ENCODE data around the gene FAM131C. TPM values are rescaled to one million over a fixed set of nuclear protein-coding genes. Genes with fewer than 3 reads are reported as not detected.
"Not testable (repeated sequence)": the region's sequence is repeated elsewhere in the genome, so short reads cannot be mapped to it uniquely, and the experiment has no call there.

FAM131C gene
- total RNA-seq, 1 experiment from 2014 or later: 7.4 TPM

DNA sequence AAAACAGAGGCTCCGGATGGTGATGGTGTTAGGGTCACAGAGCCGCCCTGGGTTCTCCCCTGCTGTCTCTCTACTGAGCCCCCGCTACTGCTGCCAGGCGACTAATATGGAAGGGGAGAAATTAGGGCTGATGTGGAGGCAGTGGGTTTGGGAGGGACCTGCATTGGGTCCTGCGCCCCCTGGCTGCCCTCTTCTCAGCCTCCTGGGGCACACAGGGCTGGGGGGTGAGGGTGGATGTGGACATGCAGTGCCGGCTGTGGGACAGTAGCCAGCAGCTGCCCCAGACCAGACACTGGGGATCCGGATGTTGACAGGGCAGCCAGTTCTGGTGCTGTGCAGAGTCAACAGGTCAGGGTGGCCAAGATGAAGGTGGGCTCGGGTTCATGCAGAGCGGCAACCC lies 31.4 kb downstream of the FAM131C start:
- CTCF ChIA-PET: no interaction called here
- no peaks in the 10 kb centered on the region for H3K4me1 ChIP-seq (replicated peaks; ENCODE audit: insufficient read depth)
- H3F3A ChIP-seq (ENCODE audit: insufficient read depth, low read depth): no peaks in the 10 kb centered on the region
- TF ChIP-seq EZH2 (IDR thresholded peaks at IDR 0.05; ENCODE audit: low read depth): no peak
- H2AFZ ChIP-seq: no peak overlapping the region
- no peaks in the 10 kb centered on the region for H3K27me3 ChIP-seq (ENCODE audit: insufficient read depth, low read depth)
- POLR2A ChIA-PET (ENCODE audit: unreplicated experiment): no interaction called here
- H3K4me3 ChIP-seq: no peak overlapping the region
- H4K20me1 ChIP-seq (ENCODE audit: insufficient read depth): no peaks in the 10 kb centered on the region
- intact Hi-C loops (cut with micrococcal nuclease; ENCODE audit: unreplicated experiment): no loop called here
- H3K79me2 ChIP-seq (ENCODE audit: low read depth): no peaks in the 10 kb centered on the region
- no peak for DNase-seq
- no peak overlapping the region for H3K4me2 ChIP-seq
- H3K9me2 ChIP-seq (ENCODE audit: insufficient read depth): no peaks in the 10 kb centered on the region
- H3K36me3 ChIP-seq (ENCODE audit: low read depth): no peaks in the 10 kb centered on the region
- no peaks in the 10 kb centered on the region for H3K9me3 ChIP-seq (ENCODE audit: insufficient read depth, low read depth)
- no TSS peak for BruUV-seq (replicated peaks)
- H3K27ac ChIP-seq: no peak overlapping the region

DNA sequence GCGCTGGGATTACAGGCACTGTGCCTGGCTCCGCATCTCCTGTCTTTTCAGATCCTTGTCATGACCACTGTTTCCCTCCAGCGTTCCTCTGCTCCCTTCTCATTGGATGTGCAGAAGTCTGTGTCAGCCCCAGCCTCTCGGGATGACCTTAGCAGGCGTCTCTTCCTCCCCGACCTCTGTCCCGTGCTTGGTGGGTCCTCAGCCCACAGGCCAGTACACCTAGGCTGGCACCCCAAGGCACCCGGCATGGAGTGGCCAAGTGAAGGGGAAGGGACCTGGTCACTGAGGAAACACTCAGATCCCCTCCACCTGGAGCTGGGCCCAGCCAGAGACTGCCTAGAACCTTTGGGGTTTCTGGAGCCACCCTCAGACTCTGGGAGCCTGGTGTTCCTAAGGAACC lies 32.3 kb downstream of the FAM131C start:
- CTCF ChIA-PET: no interaction called here

DNA sequence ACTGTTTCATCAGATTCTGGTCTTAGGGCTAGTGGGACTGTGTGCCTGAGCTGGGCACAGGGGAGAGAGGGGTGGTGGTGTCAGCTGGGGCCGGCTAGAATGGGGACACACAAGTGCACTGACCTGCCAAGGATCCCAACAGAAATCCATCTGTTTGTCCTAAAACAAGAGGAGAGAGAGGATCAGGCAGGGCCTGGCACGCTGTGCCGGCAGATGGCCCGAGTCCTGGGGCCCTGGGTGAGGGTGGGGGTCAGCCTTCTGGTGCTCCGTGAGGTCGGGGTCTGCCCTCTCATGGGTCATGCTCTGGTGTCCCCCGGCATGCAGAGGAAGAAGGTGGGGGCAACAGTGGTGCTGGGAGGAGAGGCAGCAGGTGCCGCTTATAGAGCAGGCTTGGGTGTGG lies 33.6 kb downstream of the FAM131C start:
- BruUV-seq (replicated peaks); H3K4me1 ChIP-seq (replicated peaks; ENCODE audit: insufficient read depth); H2AFZ ChIP-seq; CTCF ChIA-PET; H3K79me2 ChIP-seq (ENCODE audit: low read depth); H3K27me3 ChIP-seq (ENCODE audit: insufficient read depth, low read depth); DNase-seq; H3K27ac ChIP-seq; H3K4me2 ChIP-seq; H4K20me1 ChIP-seq (ENCODE audit: insufficient read depth); H3K9me2 ChIP-seq (ENCODE audit: insufficient read depth); H3F3A ChIP-seq (ENCODE audit: insufficient read depth, low read depth); H3K4me3 ChIP-seq; H3K9me3 ChIP-seq (ENCODE audit: insufficient read depth, low read depth); H3K36me3 ChIP-seq (ENCODE audit: low read depth); intact Hi-C loops (cut with micrococcal nuclease; ENCODE audit: unreplicated experiment): not testable (repeated sequence)
- POLR2A ChIA-PET (ENCODE audit: unreplicated experiment): interaction anchor here (0.6 kb wide), 1 partner anchor 886 kb away, joined by 3 read pairs; the partner anchor contains the start of gene TMEM51

More for the DNA sequence above, 32.3 kb downstream of the FAM131C start:
- TF ChIP-seq EZH2 (IDR thresholded peaks at IDR 0.05; ENCODE audit: low read depth): no peak
- TF ChIP-seq, protein P1, sequence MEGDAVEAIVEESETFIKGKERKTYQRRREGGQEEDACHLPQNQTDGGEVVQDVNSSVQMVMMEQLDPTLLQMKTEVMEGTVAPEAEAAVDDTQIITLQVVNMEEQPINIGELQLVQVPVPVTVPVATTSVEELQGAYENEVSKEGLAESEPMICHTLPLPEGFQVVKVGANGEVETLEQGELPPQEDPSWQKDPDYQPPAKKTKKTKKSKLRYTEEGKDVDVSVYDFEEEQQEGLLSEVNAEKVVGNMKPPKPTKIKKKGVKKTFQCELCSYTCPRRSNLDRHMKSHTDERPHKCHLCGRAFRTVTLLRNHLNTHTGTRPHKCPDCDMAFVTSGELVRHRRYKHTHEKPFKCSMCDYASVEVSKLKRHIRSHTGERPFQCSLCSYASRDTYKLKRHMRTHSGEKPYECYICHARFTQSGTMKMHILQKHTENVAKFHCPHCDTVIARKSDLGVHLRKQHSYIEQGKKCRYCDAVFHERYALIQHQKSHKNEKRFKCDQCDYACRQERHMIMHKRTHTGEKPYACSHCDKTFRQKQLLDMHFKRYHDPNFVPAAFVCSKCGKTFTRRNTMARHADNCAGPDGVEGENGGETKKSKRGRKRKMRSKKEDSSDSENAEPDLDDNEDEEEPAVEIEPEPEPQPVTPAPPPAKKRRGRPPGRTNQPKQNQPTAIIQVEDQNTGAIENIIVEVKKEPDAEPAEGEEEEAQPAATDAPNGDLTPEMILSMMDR (conservative IDR thresholded peaks at IDR 0.05): no peak
- no peaks in the 10 kb centered on the region for H3K9me3 ChIP-seq (ENCODE audit: insufficient read depth, low read depth)
- no peaks in the 10 kb centered on the region for H3K79me2 ChIP-seq (ENCODE audit: low read depth)
- no peaks in the 10 kb centered on the region for H3K4me1 ChIP-seq (replicated peaks; ENCODE audit: insufficient read depth)
- no peaks in the 10 kb centered on the region for H3F3A ChIP-seq (ENCODE audit: insufficient read depth, low read depth)
- no peak overlapping the region for H3K4me3 ChIP-seq
- no TSS peak for BruUV-seq (replicated peaks)
- intact Hi-C loops (cut with micrococcal nuclease; ENCODE audit: unreplicated experiment): no loop called here
- POLR2A ChIA-PET (ENCODE audit: unreplicated experiment): no interaction called here
- DNase-seq: no peak
- no peaks in the 10 kb centered on the region for H3K9me2 ChIP-seq (ENCODE audit: insufficient read depth)
- no peaks in the 10 kb centered on the region for H3K36me3 ChIP-seq (ENCODE audit: low read depth)
- H3K27ac ChIP-seq: no peak overlapping the region
- no peaks in the 10 kb centered on the region for H3K27me3 ChIP-seq (ENCODE audit: insufficient read depth, low read depth)
- H2AFZ ChIP-seq: no peak overlapping the region
- no peaks in the 10 kb centered on the region for H4K20me1 ChIP-seq (ENCODE audit: insufficient read depth)
- H3K4me2 ChIP-seq: no peak overlapping the region

DNA sequence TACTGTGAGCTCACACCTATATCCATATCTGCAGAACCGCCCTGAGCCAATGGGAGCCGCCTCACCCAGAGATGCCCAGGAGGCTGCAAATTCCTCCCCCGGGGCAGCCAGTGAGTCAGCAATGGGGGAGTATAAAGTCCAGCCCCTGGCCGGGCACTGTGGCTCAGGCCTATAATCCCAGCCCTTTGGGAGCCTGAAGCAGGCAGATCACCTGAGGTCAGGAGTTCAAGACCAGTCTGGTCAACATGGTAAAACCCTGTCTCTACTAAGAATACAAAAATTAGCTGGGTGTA lies 34.9 kb downstream of the FAM131C start:
- ChIA-PET CTCF (interaction anchor here (0.6 to 0.7 kb wide), 2 partner anchors 46 to 100 kb away, joined by 3 to 4 read pairs; no protein-coding TSS in a partner anchor), POLR2A (ENCODE audit: unreplicated experiment) (interaction anchor here (0.5 kb wide), 1 partner anchor 513 kb away, joined by 3 read pairs; no protein-coding TSS in a partner anchor)
- no TSS peak for BruUV-seq (replicated peaks)
- TF ChIP-seq EZH2 (IDR thresholded peaks at IDR 0.05; ENCODE audit: low read depth): no peak
- TF ChIP-seq, protein P1 (conservative IDR thresholded peaks at IDR 0.05): no peak
- H2AFZ ChIP-seq: no peak overlapping the region
- H3K4me3 ChIP-seq: no peak overlapping the region
- H3K4me1 ChIP-seq (replicated peaks; ENCODE audit: insufficient read depth): no peaks in the 10 kb centered on the region
- no peaks in the 10 kb centered on the region for H4K20me1 ChIP-seq (ENCODE audit: insufficient read depth)
- intact Hi-C loops (cut with micrococcal nuclease; ENCODE audit: unreplicated experiment): no loop called here
- H3K79me2 ChIP-seq (ENCODE audit: low read depth): no peaks in the 10 kb centered on the region
- H3F3A ChIP-seq (ENCODE audit: insufficient read depth, low read depth): no peaks in the 10 kb centered on the region
- no peak overlapping the region for H3K4me2 ChIP-seq
- H3K36me3 ChIP-seq (ENCODE audit: low read depth): no peaks in the 10 kb centered on the region
- peak; percentile 50 to 74 for DNase-seq
- no peaks in the 10 kb centered on the region for H3K27me3 ChIP-seq (ENCODE audit: insufficient read depth, low read depth)
- H3K9me3 ChIP-seq (ENCODE audit: insufficient read depth, low read depth): no peaks in the 10 kb centered on the region
- no peaks in the 10 kb centered on the region for H3K9me2 ChIP-seq (ENCODE audit: insufficient read depth)
- no peak overlapping the region for H3K27ac ChIP-seq

DNA sequence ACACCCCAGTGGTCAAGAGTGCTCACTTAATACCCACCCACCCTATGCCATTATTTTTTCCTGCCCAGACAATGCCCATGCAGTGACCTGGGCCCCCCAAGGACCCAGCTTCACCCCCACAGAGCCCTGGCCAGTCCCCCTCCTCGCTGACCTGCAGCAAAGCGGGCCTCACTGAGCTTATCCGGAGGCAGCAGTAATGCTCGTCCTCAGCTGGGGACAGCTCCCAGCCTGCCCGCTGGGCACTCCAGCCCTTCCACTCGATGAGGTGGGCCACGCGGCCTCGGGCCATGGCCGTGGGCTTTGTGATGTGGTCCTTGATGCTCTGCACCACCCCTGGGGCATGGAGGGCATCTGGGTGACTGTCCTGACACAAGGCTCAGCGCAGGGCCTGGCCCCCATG lies 37.0 kb downstream of the FAM131C start:
- H3K9me2 ChIP-seq (ENCODE audit: insufficient read depth); H3F3A ChIP-seq (ENCODE audit: insufficient read depth, low read depth); H3K4me3 ChIP-seq; POLR2A ChIA-PET (ENCODE audit: unreplicated experiment); H3K27me3 ChIP-seq (ENCODE audit: insufficient read depth, low read depth); H4K20me1 ChIP-seq (ENCODE audit: insufficient read depth); CTCF ChIA-PET; H3K9me3 ChIP-seq (ENCODE audit: insufficient read depth, low read depth); H3K27ac ChIP-seq; intact Hi-C loops (cut with micrococcal nuclease; ENCODE audit: unreplicated experiment); H3K79me2 ChIP-seq (ENCODE audit: low read depth); H3K4me1 ChIP-seq (replicated peaks; ENCODE audit: insufficient read depth); H2AFZ ChIP-seq; H3K4me2 ChIP-seq; DNase-seq; BruUV-seq (replicated peaks); H3K36me3 ChIP-seq (ENCODE audit: low read depth): not testable (repeated sequence)
